H9 (cell line): ENCODE results near the gene RBMS3. TPM values are rescaled to one million over a fixed set of nuclear protein-coding genes. Genes with fewer than 3 reads are reported as not detected.

Experiments
- DNase-seq: peaks from one replicate; pipeline ENCODE4 v3.0.0-alpha.2; 2017
- H2AFZ ChIP-seq: one replicate; pipeline ENCODE4 v1.6.1; 2013; ENCODE audit warnings: mild to moderate bottlenecking, low read length, control low read depth, moderate library complexity
- H2AK5ac ChIP-seq: 2 replicates; pipeline ENCODE4 v1.6.1; 2013; ENCODE audit warnings: low read length, control low read depth, mixed read lengths; ENCODE audit not compliant: insufficient read length
- H2BK120ac ChIP-seq: one replicate; pipeline ENCODE4 v1.6.1; 2013; ENCODE audit warnings: low read depth, mild to moderate bottlenecking, low read length, control low read depth, inconsistent platforms; ENCODE audit not compliant: poor library complexity, severe bottlenecking
- H2BK12ac ChIP-seq: 2 replicates; pipeline ENCODE4 v1.6.1; 2013; ENCODE audit warnings: low read length, control low read depth, mixed read lengths, low read depth; ENCODE audit not compliant: insufficient read length
- H2BK15ac ChIP-seq: 2 replicates; pipeline ENCODE4 v1.6.1; 2013; ENCODE audit warnings: low read depth, low read length, control low read depth
- H2BK20ac ChIP-seq: one replicate; pipeline ENCODE4 v1.6.1; 2013; ENCODE audit warnings: low read depth, mild to moderate bottlenecking, low read length, control low read depth, inconsistent platforms; ENCODE audit not compliant: poor library complexity, severe bottlenecking
- H2BK5ac ChIP-seq: 2 replicates; pipeline ENCODE4 v1.6.1; 2013; ENCODE audit warnings: low read length, control low read depth, mixed read lengths; ENCODE audit not compliant: insufficient read length
- H3K14ac ChIP-seq: 2 replicates; pipeline ENCODE4 v1.6.1; 2013; ENCODE audit warnings: low read length, control low read depth; ENCODE audit not compliant: insufficient read depth
- H3K18ac ChIP-seq: 2 replicates; pipeline ENCODE4 v1.6.1; 2013; ENCODE audit warnings: low read depth, mild to moderate bottlenecking, mixed read lengths, low read length, control low read depth; ENCODE audit not compliant: insufficient read length
- H3K23ac ChIP-seq: 2 replicates; pipeline ENCODE4 v1.6.1; 2013; ENCODE audit warnings: low read length, control low read depth, mixed read lengths, low read depth; ENCODE audit not compliant: insufficient read length
- H3K23me2 ChIP-seq: 2 replicates; pipeline ENCODE4 v1.6.1; 2013; ENCODE audit warnings: low read depth, mild to moderate bottlenecking, mixed read lengths, low read length, control low read depth; ENCODE audit not compliant: insufficient read length, poor library complexity, severe bottlenecking
- H3K27ac ChIP-seq: 2 replicates; pipeline ENCODE4 v1.5.1; 2013; ENCODE audit warnings: low read length, control low read depth, mixed read lengths, low read depth; ENCODE audit not compliant: insufficient read length
- H3K27me3 ChIP-seq: 2 replicates; pipeline ENCODE4 v1.6.1; 2013; ENCODE audit warnings: low read length, control low read depth, inconsistent platforms; ENCODE audit not compliant: insufficient read depth
- H3K4ac ChIP-seq: 2 replicates; pipeline ENCODE4 v1.6.1; 2013; ENCODE audit warnings: low read depth, mild to moderate bottlenecking, control low read depth, inconsistent platforms, low read length, moderate library complexity
- H3K4me1 ChIP-seq: 2 replicates; pipeline ENCODE4 v1.6.1; 2013; ENCODE audit warnings: low read length, control low read depth, inconsistent platforms; ENCODE audit not compliant: insufficient read depth
- H3K4me2 ChIP-seq: 2 replicates; pipeline ENCODE4 v1.6.1; 2013; ENCODE audit warnings: low read length, control low read depth, mixed read lengths; ENCODE audit not compliant: insufficient read length, insufficient read depth
- H3K56ac ChIP-seq: 2 replicates; pipeline ENCODE4 v1.6.1; 2013; ENCODE audit warnings: low read depth, mild to moderate bottlenecking, mixed read lengths, low read length, control low read depth; ENCODE audit not compliant: insufficient read length
- H3K79me1 ChIP-seq: 2 replicates; pipeline ENCODE4 v1.6.1; 2013; ENCODE audit warnings: low read depth, mild to moderate bottlenecking, moderate library complexity, low read length, control low read depth, inconsistent platforms; ENCODE audit not compliant: insufficient read depth, poor library complexity, severe bottlenecking
- H3K79me2 ChIP-seq: 2 replicates; pipeline ENCODE4 v1.6.1; 2013; ENCODE audit warnings: low read length, control low read depth, inconsistent platforms; ENCODE audit not compliant: insufficient read depth
- H3K9ac ChIP-seq: 2 replicates; pipeline ENCODE4 v1.6.1; 2013; ENCODE audit warnings: low read length, control low read depth, mixed read lengths; ENCODE audit not compliant: insufficient read length; ENCODE audit errors: extremely low read depth
- H3K9me3 ChIP-seq: one replicate; pipeline ENCODE4 v1.6.1; 2013; ENCODE audit warnings: low read depth, low read length, inconsistent platforms; ENCODE audit not compliant: control insufficient read depth
- H3T11ph ChIP-seq: one replicate; pipeline ENCODE4 v1.6.1; 2013; ENCODE audit warnings: mild to moderate bottlenecking, low read length, control low read depth, inconsistent platforms
- H4K20me1 ChIP-seq: one replicate; pipeline ENCODE4 v1.6.1; 2013; ENCODE audit not compliant: control insufficient read depth, insufficient read length, insufficient read depth
- H4K5ac ChIP-seq: 2 replicates; pipeline ENCODE4 v1.6.1; 2013; ENCODE audit warnings: low read depth, mild to moderate bottlenecking, mixed read lengths, low read length, control low read depth; ENCODE audit not compliant: insufficient read length
- H4K8ac ChIP-seq: replicated peaks from 2 replicates; pipeline ENCODE4 v1.6.1; 2013; ENCODE audit warnings: low read length, control low read depth, mixed read lengths, low read depth; ENCODE audit not compliant: insufficient read length
- H4K91ac ChIP-seq: 2 replicates; pipeline ENCODE4 v1.6.1; 2013; ENCODE audit warnings: low read depth, mild to moderate bottlenecking, moderate library complexity, mixed read lengths, low read length, control low read depth; ENCODE audit not compliant: insufficient read length
- H3K27ac Mint-ChIP-seq, 3 experiments: 2 replicates in 2 of 3; 3 replicates in 1 of 3; pipeline ENCODE4 v1.8.0; 2020 to 2021; ENCODE audit warnings: mixed read lengths in 3 of 3, mild to moderate bottlenecking in 1 of 3, moderate library complexity in 1 of 3
- H3K27me3 Mint-ChIP-seq: 2 replicates; pipeline ENCODE4 v1.8.0; 2021; ENCODE audit warnings: low read depth, mild to moderate bottlenecking, moderate library complexity, mixed read lengths
- H3K36me3 Mint-ChIP-seq, 3 experiments: 2 replicates in 2 of 3; 3 replicates in 1 of 3; pipeline ENCODE4 v1.8.0; 2020 to 2021; ENCODE audit warnings: low read depth in 3 of 3, mixed read lengths in 3 of 3; ENCODE audit not compliant: insufficient read depth in 1 of 3
- H3K4me1 Mint-ChIP-seq, 2 experiments: 2 replicates each; pipeline ENCODE4 v1.8.0; 2020; ENCODE audit warnings: mixed read lengths in 2 of 2
- H3K4me3 Mint-ChIP-seq, 2 experiments: 2 replicates in 1 of 2; 3 replicates in 1 of 2; pipeline ENCODE4 v1.8.0; 2020 to 2021; ENCODE audit warnings: mild to moderate bottlenecking in 2 of 2, mixed read lengths in 2 of 2, moderate library complexity in 1 of 2
- H3K9me3 Mint-ChIP-seq, 2 experiments: 2 replicates in 1 of 2; 3 replicates in 1 of 2; pipeline ENCODE4 v1.8.0; 2020; ENCODE audit warnings: mild to moderate bottlenecking in 2 of 2, mixed read lengths in 2 of 2, moderate library complexity in 1 of 2
- WGBS: extraction: QIAGEN DNeasy Blood & Tissue Kit; methylation state at CpG from one replicate; pipeline ENCODE4 v1.1.7; 2013; ENCODE audit warnings: missing lambda C conversion rate, low lambda C conversion rate, mixed read lengths; ENCODE audit not compliant: insufficient read length; ENCODE audit errors: extremely low coverage; 5-methylcytosine and 5-hydroxymethylcytosine counted together
- total RNA-seq: library from RNA; stranded (reverse); gene quantifications from 2 replicates; pipeline ENCODE4 v1.2.1, GENCODE V29; 2021
- TF ChIP-seq, protein P1 (sequence below): fragments of 200-600 bp; sonication (generic); conservative IDR thresholded peaks from 3 replicates; pipeline ENCODE4 v1.8.0; 2021; ENCODE audit warnings: antibody characterized with exemption, mild to moderate bottlenecking

The RBMS3 gene
- total RNA-seq, 1 experiment from 2014 or later, result 8.1 TPM

GRCh38 chr3:29451920-29452319, 171.0 kb downstream of the RBMS3 start:
- Histone ChIP-seq H3K9me3 (no peaks in the 10 kb centered on the region), H3K14ac (no peak overlapping the region), H3K4me2 (no peak overlapping the region), H3K79me1 (no peaks in the 10 kb centered on the region), H3T11ph (no peak overlapping the region), H3K23ac (no peak overlapping the region), H3K18ac (no peak overlapping the region), H2BK5ac (no peak overlapping the region), H3K23me2 (no peaks in the 10 kb centered on the region), H2AK5ac (no peak overlapping the region), H3K27me3 (no peaks in the 10 kb centered on the region), H4K8ac (no peak overlapping the region), H3K56ac (no peak overlapping the region), H2AFZ (no peak overlapping the region), H3K4me1 (no peaks in the 10 kb centered on the region; the same call in 1 of the 2 replicates), H4K91ac (no peak overlapping the region), H3K9ac (no peak overlapping the region), H3K4ac (no peak overlapping the region), H4K20me1 (no peaks in the 10 kb centered on the region), H4K5ac (no peak overlapping the region), H3K79me2 (no peaks in the 10 kb centered on the region), H2BK12ac (no peak overlapping the region), H3K27ac (no peak overlapping the region), H2BK15ac (no peak overlapping the region), H2BK20ac (no peak overlapping the region), H2BK120ac (no peak overlapping the region)
- Mint-ChIP-seq H3K4me3 (no peak overlapping the region), H3K4me1 (peaks cover 19 to 30% of the 10 kb centered on the region in 2 experiments), H3K27me3 (no peaks in the 10 kb centered on the region), H3K9me3 (no peaks in the 10 kb centered on the region), H3K36me3 (no peaks in the 10 kb centered on the region), H3K27ac (no peak overlapping the region)
- no CpG with 5 or more reads among the region's 3 CpGs for WGBS
- TF ChIP-seq, protein P1, sequence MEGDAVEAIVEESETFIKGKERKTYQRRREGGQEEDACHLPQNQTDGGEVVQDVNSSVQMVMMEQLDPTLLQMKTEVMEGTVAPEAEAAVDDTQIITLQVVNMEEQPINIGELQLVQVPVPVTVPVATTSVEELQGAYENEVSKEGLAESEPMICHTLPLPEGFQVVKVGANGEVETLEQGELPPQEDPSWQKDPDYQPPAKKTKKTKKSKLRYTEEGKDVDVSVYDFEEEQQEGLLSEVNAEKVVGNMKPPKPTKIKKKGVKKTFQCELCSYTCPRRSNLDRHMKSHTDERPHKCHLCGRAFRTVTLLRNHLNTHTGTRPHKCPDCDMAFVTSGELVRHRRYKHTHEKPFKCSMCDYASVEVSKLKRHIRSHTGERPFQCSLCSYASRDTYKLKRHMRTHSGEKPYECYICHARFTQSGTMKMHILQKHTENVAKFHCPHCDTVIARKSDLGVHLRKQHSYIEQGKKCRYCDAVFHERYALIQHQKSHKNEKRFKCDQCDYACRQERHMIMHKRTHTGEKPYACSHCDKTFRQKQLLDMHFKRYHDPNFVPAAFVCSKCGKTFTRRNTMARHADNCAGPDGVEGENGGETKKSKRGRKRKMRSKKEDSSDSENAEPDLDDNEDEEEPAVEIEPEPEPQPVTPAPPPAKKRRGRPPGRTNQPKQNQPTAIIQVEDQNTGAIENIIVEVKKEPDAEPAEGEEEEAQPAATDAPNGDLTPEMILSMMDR, result no peak
- no peak for DNase-seq
